LoVo (cell line): Measurements from ENCODE around the gene AOC1.
A peak's percentile ranks its signal among the peaks of the same experiment; 100 is the strongest.

Experiments used
- DNase-seq: peaks from one replicate; pipeline ENCODE4 v3.0.0-alpha.2; 2016; ENCODE audit warnings: low spot score

AOC1 gene

GRCh38 chr7:150858236-150859197 lies 6.2 kb downstream of the AOC1 start:
- DNase-seq, result no peak

- DNase-seq, result no peak
Observed at GRCh38 chr7:150860291-150860977, 8.1 kb downstream of the AOC1 start.

GRCh38 chr7:150860978-150861295 lies 8.6 kb downstream of the AOC1 start:
- DNase-seq, result no peak

DNA sequence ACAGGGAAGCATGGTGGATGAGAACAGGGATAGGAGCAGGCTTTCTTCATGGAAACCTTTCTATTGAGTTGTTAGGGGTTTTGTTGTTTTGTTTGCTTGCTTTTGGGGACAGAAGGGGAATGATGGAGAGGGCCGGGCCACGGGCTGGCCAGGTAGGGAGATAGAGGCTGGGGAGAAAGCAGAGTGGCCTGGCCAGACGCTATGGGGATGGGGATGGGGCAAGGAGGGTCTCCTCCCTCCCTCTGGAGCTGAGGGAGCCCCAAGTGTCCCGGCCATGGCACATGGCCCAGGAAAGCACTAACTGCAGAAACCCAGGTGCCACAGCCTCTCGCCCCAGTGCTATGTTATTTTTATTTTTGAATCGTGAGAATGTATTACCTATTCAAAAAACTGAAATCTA lies 10.0 kb downstream of the AOC1 start:
- DNase-seq, result no peak

DNA sequence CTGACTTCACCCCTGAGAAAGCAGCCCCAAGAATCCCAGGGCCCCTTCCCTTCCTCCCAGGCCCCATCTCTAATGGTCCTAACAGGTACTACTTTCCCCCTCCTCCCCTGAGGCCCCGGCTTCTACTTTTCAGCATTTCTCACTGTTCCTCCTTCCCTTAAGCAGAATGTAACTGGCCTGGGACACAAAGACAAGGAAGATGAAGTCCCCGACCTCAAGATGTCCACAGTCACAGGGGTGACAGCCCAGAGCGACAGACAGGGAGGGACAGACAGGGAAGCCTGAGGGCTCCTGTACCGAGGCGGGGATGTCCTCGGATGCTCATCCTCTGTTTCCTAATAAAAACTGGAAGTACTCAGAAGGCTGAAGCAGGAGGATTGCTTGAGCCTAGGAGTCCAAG lies 11.6 kb downstream of the AOC1 start:
- no peak for DNase-seq

DNA sequence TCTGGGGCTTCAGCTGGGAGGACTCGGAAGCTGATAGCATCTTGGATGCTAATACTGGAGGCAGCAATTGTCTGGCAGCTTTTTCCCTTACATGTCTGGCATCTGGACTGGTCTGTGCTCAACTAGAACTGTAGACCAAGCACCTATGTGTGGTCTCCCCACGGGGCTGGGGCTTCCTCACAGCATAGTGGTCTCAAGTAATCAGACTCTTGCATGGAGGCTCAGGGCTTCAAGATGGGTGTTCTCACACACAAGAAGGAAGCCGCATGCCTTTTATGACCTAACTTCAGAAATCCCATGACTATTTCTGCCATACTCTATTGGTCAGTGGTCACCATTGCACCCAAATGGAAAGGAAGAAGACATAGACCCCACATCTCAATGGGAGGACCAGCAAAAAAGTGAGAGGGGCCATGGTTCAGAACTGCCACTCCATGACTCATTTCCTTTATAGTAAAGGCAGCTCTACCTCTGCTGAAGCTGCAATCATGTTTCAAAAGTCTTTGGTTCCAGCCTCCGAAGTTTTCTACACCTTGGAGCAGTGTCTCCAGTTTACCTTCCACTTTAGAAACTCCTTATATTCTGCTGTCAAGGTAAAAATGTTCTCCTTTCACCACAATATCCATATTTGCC lies 14.7 kb downstream of the AOC1 start:
- no peak for DNase-seq

- DNase-seq, result no peak
Observed at GRCh38 chr7:150867605-150868004, 15.3 kb downstream of the AOC1 start.

- no peak for DNase-seq
Observed at GRCh38 chr7:150869467-150869866, 17.1 kb downstream of the AOC1 start.

DNA sequence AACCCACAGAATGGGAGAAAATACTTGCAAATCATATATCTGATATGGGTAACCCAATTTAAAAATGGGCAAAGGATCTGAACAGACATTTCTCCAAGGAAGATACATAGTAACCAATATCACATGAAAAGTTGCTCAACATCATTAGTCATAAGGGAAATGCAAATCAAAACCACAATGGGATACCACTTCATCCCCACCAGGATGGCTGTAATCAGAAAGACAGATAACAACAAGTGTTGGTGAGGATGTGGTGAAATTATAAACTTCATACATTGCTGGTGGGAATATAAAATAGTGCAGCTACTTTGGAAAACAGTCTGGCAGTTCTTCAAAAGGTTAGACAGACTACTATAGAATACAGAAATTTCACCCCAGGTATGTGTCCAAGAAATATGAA lies 19.3 kb downstream of the AOC1 start:
- no peak for DNase-seq

- no peak for DNase-seq
Observed at GRCh38 chr7:150874401-150875198, 22.3 kb downstream of the AOC1 start.

- no peak for DNase-seq
Observed at GRCh38 chr7:150875791-150876190, 23.5 kb downstream of the AOC1 start.

- DNase-seq, result peak; percentile 82
Observed at GRCh38 chr7:150876817-150877526, 24.7 kb downstream of the AOC1 start.

DNA sequence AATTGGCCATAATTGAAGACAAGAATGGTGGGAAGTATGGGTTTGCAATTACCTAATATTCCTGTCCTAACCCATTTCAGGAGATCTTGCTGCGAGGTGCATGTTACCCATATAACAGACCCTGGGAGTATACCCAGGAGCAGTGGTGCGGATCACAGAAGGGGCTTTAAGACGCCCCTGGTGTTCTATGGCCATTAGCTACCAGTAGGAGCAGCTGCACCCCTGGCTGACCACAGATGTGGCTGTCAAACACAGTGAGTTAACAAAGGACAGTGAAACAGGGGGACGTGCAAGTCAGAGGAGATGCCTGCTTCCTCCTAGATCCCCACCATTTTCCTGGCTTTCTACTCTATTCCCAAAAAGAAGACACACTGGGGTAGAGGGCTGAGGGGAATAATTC lies 25.2 kb downstream of the AOC1 start:
- DNase-seq, result no peak

GRCh38 chr7:150879345-150879744 lies 27.0 kb downstream of the AOC1 start:
- DNase-seq, result no peak

GRCh38 chr7:150881189-150881588 lies 28.9 kb downstream of the AOC1 start:
- DNase-seq, result no peak

GRCh38 chr7:150890853-150891584 lies 38.7 kb downstream of the AOC1 start:
- DNase-seq, result no peak

GRCh38 chr7:150891740-150892139 lies 39.4 kb downstream of the AOC1 start:
- DNase-seq, result no peak

GRCh38 chr7:150895809-150896208 lies 43.5 kb downstream of the AOC1 start:
- peak; percentile 22 for DNase-seq

GRCh38 chr7:150896562-150897209 lies 44.4 kb downstream of the AOC1 start:
- no peak for DNase-seq
